H1 (cell line): Measurements from ENCODE around the gene RTN4. TPM values are rescaled to one million over a fixed set of nuclear protein-coding genes. Genes with fewer than 3 reads are reported as not detected.
"Not testable (repeated sequence)": the region's sequence is repeated elsewhere in the genome, so short reads cannot be mapped to it uniquely, and the experiment has no call there.

Experiments
- CTCF ChIA-PET: fragments of 300-600 bp; sonication (Branson Sonifier 250); formaldehyde crosslinking; loops from one replicate; lab custom pipeline; 2021; ENCODE audit not compliant: partially characterized antibody; lab: Charles Lee
- POLR2A ChIA-PET: fragments of 300-600 bp; sonication (Branson Sonifier 250); formaldehyde crosslinking; loops from one replicate; lab custom pipeline; 2021; ENCODE audit warnings: inconsistent platforms; ENCODE audit not compliant: partially characterized antibody; lab: Charles Lee
- DNase-seq, 2 experiments: peaks; one replicate each; pipeline versions ENCODE4 v3.0.0 to v3.0.0-alpha.2; 2010 to 2022; ENCODE audit warnings: low spot score in 2 of 2, low read depth in 1 of 2, mixed read lengths in 1 of 2
- FAIRE-seq: peaks from 2 replicates; lab custom pipeline; 2011; peaks lifted over from hg19 to GRCh38; lab: Jason Lieb, UNC
- H2AFZ ChIP-seq: 2 replicates; pipeline ENCODE4 v1.8.1; 2012; ENCODE audit warnings: low read length, inconsistent platforms
- H2AK5ac ChIP-seq: 2 replicates; pipeline ENCODE4 v1.6.1; 2013; ENCODE audit warnings: low read depth, low read length
- H2BK120ac ChIP-seq: replicated peaks from 2 replicates; pipeline ENCODE3; 2013; ENCODE audit warnings: low read depth, low read length, inconsistent platforms
- H2BK12ac ChIP-seq: 2 replicates; pipeline ENCODE4 v1.6.1; 2013; ENCODE audit warnings: low read depth, low read length
- H2BK15ac ChIP-seq: 2 replicates; pipeline ENCODE4 v1.6.1; 2013; ENCODE audit warnings: low read length
- H2BK20ac ChIP-seq: 2 replicates; pipeline ENCODE4 v1.6.1; 2013; ENCODE audit warnings: low read length
- H2BK5ac ChIP-seq: 2 replicates; pipeline ENCODE4 v1.6.1; 2013; ENCODE audit warnings: low read depth, low read length
- H3K14ac ChIP-seq: 2 replicates; pipeline ENCODE4 v1.6.1; 2013; ENCODE audit warnings: inconsistent platforms; ENCODE audit not compliant: insufficient read length
- H3K18ac ChIP-seq: 2 replicates; pipeline ENCODE4 v1.6.1; 2013; ENCODE audit warnings: low read length; ENCODE audit errors: extremely low read depth
- H3K23ac ChIP-seq: 2 replicates; pipeline ENCODE4 v1.6.1; 2013; ENCODE audit warnings: inconsistent platforms; ENCODE audit not compliant: insufficient read length
- H3K23me2 ChIP-seq: 2 replicates; pipeline ENCODE4 v1.6.1; 2013; ENCODE audit warnings: low read depth, low read length
- H3K27ac ChIP-seq: 2 replicates; pipeline ENCODE4 v1.6.1; 2011; ENCODE audit warnings: low read depth, low read length, inconsistent platforms
- H3K27me3 ChIP-seq, 4 experiments: replicated peaks in 1 of 4; 1 replicate in 1 of 4; 2 replicates in 3 of 4; pipeline versions ENCODE4 v1.6.1 to v1.8.1; 2011 to 2013; ENCODE audit warnings: low read length in 3 of 4, mild to moderate bottlenecking in 3 of 4, inconsistent platforms in 2 of 4, mixed read lengths in 2 of 4, moderate library complexity in 1 of 4; ENCODE audit not compliant: control insufficient read depth in 3 of 4, insufficient read depth in 3 of 4; ENCODE audit errors: extremely low read depth in 1 of 4
- H3K36me3 ChIP-seq, 4 experiments: 2 replicates each; pipeline versions ENCODE4 v1.6.1 to v1.8.1; 2011 to 2013; ENCODE audit warnings: mild to moderate bottlenecking in 4 of 4, low read length in 3 of 4, moderate library complexity in 2 of 4, control low read depth in 1 of 4, inconsistent platforms in 1 of 4; ENCODE audit not compliant: insufficient read depth in 4 of 4, control insufficient read depth in 2 of 4
- H3K4ac ChIP-seq: replicated peaks from 2 replicates; pipeline ENCODE3; 2013; ENCODE audit warnings: low read length, low read depth, mixed read lengths, inconsistent platforms; ENCODE audit not compliant: insufficient read length
- H3K4me1 ChIP-seq, 4 experiments: replicated peaks in 1 of 4; 1 replicate in 1 of 4; 2 replicates in 3 of 4; pipeline versions ENCODE4 v1.6.1 to v1.8.1; 2011 to 2013; ENCODE audit warnings: low read length in 3 of 4, inconsistent platforms in 2 of 4, mixed read lengths in 1 of 4; ENCODE audit not compliant: insufficient read depth in 4 of 4, control insufficient read depth in 3 of 4
- H3K4me2 ChIP-seq, 2 experiments: 2 replicates each; pipeline versions ENCODE4 v1.6.1 to v1.8.1; 2011 to 2013; ENCODE audit warnings: low read depth in 2 of 2, low read length in 2 of 2, control low read depth in 1 of 2, inconsistent platforms in 1 of 2, mild to moderate bottlenecking in 1 of 2; ENCODE audit not compliant: insufficient read depth in 1 of 2
- H3K4me3 ChIP-seq, 4 experiments: fragments of 200-600, 300-600 bp in 1 of 4; sonication (generic), shearing (Covaris generic), sonication (Bioruptor Twin) in 1 of 4; 2 replicates each; pipeline versions ENCODE4 v1.5.1 to v1.8.1; 2011 to 2016; ENCODE audit warnings: low read length in 4 of 4, low read depth in 3 of 4, control low read depth in 2 of 4, inconsistent platforms in 2 of 4, mild to moderate bottlenecking in 2 of 4, mixed read lengths in 1 of 4, moderate library complexity in 1 of 4; ENCODE audit not compliant: insufficient read depth in 2 of 4; ENCODE audit errors: extremely low read depth in 1 of 4
- H3K56ac ChIP-seq: replicated peaks from 2 replicates; pipeline ENCODE3; 2013; ENCODE audit warnings: low read depth, mild to moderate bottlenecking, mixed read lengths, low read length, inconsistent platforms; ENCODE audit not compliant: insufficient read length
- H3K79me1 ChIP-seq: 2 replicates; pipeline ENCODE4 v1.6.1; 2013; ENCODE audit warnings: low read depth, low read length, control low read depth
- H3K79me2 ChIP-seq, 2 experiments: 2 replicates each; pipeline versions ENCODE4 v1.6.1 to v1.8.1; 2012 to 2013; ENCODE audit warnings: low read length in 2 of 2, mild to moderate bottlenecking in 2 of 2, inconsistent platforms in 1 of 2; ENCODE audit not compliant: insufficient read depth in 2 of 2, control insufficient read depth in 1 of 2
- H3K9ac ChIP-seq, 4 experiments: replicated peaks in 1 of 4; 1 replicate in 1 of 4; 2 replicates in 3 of 4; pipeline versions ENCODE4 v1.6.1 to v1.8.1; 2011 to 2013; ENCODE audit warnings: low read depth in 3 of 4, low read length in 3 of 4, control low read depth in 2 of 4, mild to moderate bottlenecking in 2 of 4, moderate library complexity in 2 of 4, inconsistent platforms in 1 of 4; ENCODE audit errors: extremely low read depth in 1 of 4
- H3K9me3 ChIP-seq, 2 experiments: 2 replicates each; pipeline versions ENCODE4 v1.6.1 to v1.8.1; 2012 to 2013; ENCODE audit warnings: mild to moderate bottlenecking in 2 of 2, moderate library complexity in 2 of 2, control low read depth in 1 of 2, inconsistent platforms in 1 of 2, low read depth in 1 of 2, low read length in 1 of 2, mixed read lengths in 1 of 2; ENCODE audit not compliant: insufficient read depth in 2 of 2
- H4K20me1 ChIP-seq, 2 experiments: replicated peaks in 1 of 2; 2 replicates each; pipeline versions ENCODE3 to v1.8.1; 2011 to 2013; ENCODE audit warnings: inconsistent platforms in 2 of 2, low read length in 2 of 2, mild to moderate bottlenecking in 1 of 2; ENCODE audit not compliant: insufficient read depth in 2 of 2, control insufficient read depth in 1 of 2
- H4K5ac ChIP-seq: 2 replicates; pipeline ENCODE4 v1.6.1; 2013; ENCODE audit warnings: low read length, low read depth, mixed read lengths, inconsistent platforms; ENCODE audit not compliant: insufficient read length
- H4K8ac ChIP-seq: 2 replicates; pipeline ENCODE4 v1.8.0; 2013; ENCODE audit warnings: mild to moderate bottlenecking, moderate library complexity, low read length, inconsistent platforms; ENCODE audit not compliant: insufficient read depth; ENCODE audit errors: extremely low read depth
- H4K91ac ChIP-seq: replicated peaks from 2 replicates; pipeline ENCODE3; 2013; ENCODE audit warnings: low read length, mixed read lengths, inconsistent platforms; ENCODE audit not compliant: insufficient read length
- BRCA1 ChIP-seq: IDR thresholded peaks from 2 replicates; pipeline ENCODE4 v1.6.1; 2012; ENCODE audit warnings: low read depth, low read length, improper control_type of control experiment
- CBX5 ChIP-seq: fragments of 300-800, 300-1000 bp; sonication (generic); IDR thresholded peaks from 2 replicates; pipeline ENCODE4 v1.7.1; 2016; ENCODE audit warnings: antibody characterized with exemption, low read length, low read depth
- CHD1 ChIP-seq: IDR thresholded peaks from 2 replicates; pipeline ENCODE4 v1.6.1; 2012; ENCODE audit warnings: low read depth, low read length, improper control_type of control experiment
- CTCF ChIP-seq, 3 experiments: IDR thresholded peaks; 1 replicate in 2 of 3; 2 replicates in 1 of 3; pipeline versions ENCODE4 v1.5.1 to v1.6.1; 2011; ENCODE audit warnings: low read length in 3 of 3, mild to moderate bottlenecking in 3 of 3, inconsistent platforms in 2 of 3, low read depth in 1 of 3, moderate library complexity in 1 of 3; ENCODE audit not compliant: insufficient read depth in 1 of 3; ENCODE audit errors: control extremely low read depth in 1 of 3
- RFX5 ChIP-seq: IDR thresholded peaks from 2 replicates; pipeline ENCODE4 v1.6.1; 2011; ENCODE audit warnings: low read depth, low read length, improper control_type of control experiment, borderline replicate concordance
- WGBS, 2 experiments: shearing (Covaris generic) in 1 of 2; methylation state at CpG; one replicate each; pipeline versions ENCODE4 v1.1.6 to v1.1.7; 2013 to 2015; ENCODE audit warnings: low lambda C conversion rate in 2 of 2, mixed read lengths in 2 of 2, inconsistent platforms in 1 of 2, low coverage in 1 of 2, missing lambda C conversion rate in 1 of 2; ENCODE audit not compliant: insufficient replicate concordance in 2 of 2, insufficient coverage in 1 of 2, insufficient read length in 1 of 2; ENCODE audit errors: extremely low coverage in 1 of 2, missing lambda C conversion rate in 1 of 2; 5-methylcytosine and 5-hydroxymethylcytosine counted together
- polyA plus RNA-seq, 7 experiments: library from polyadenylated mRNA; depleted of rRNA in 3 of 7; stranded (reverse) in 5 of 7; unstranded in 2 of 7; fragments of >200 nt in 5 of 7; fragments of 200-250 nt in 2 of 7; gene quantifications; 1 replicate in 5 of 7; 2 replicates in 1 of 7; 4 replicates in 1 of 7; pipeline versions ENCODE4 v1.2.1 to v1.2.3, GENCODE V29; 2011 to 2013; ENCODE audit warnings: missing spikeins in 2 of 7, mixed read lengths in 2 of 7
- total RNA-seq: library from RNA; stranded (reverse); fragmentation: NEBNext Ultra II Directional; extraction: Animal tissue kit (Norgen Biotek cat#: 25700); gene quantifications from 2 replicates; pipeline ENCODE4 v1.2.1, GENCODE V29; 2021

The RTN4 gene
- total and polyA plus RNA-seq, 2 of the 8 experiments (the other 6 are each of a cell fraction or from before 2014, with no cell fraction given) = 179 to 242 TPM

GRCh38 chr2:55054106-55054875, 4.0 kb upstream of the RTN4 start (continued):
- TF ChIP-seq CHD1 (no peak), RFX5 (no peak), CBX5 (no peak), BRCA1 (no peak), CTCF (IDR thresholded peaks at IDR 0.05; ENCODE audit: control extremely low read depth in 1 of 3, insufficient read depth in 1 of 3, low read depth in 1 of 3, low read length in 3 of 3) (no peak)

- H3K4me2 ChIP-seq, H2BK120ac ChIP-seq, H3K4me1 ChIP-seq, H3K56ac ChIP-seq, H3K18ac ChIP-seq, H3K79me1 ChIP-seq, H3K23me2 ChIP-seq, H3K4me3 ChIP-seq, FAIRE-seq, H4K20me1 ChIP-seq, H3K9me3 ChIP-seq, H2BK20ac ChIP-seq, H3K23ac ChIP-seq, H2AK5ac ChIP-seq, H2BK12ac ChIP-seq, H4K91ac ChIP-seq, H3K27ac ChIP-seq, H3K27me3 ChIP-seq, H4K8ac ChIP-seq, H3K14ac ChIP-seq, POLR2A ChIA-PET, H2BK15ac ChIP-seq, H3K9ac ChIP-seq, DNase-seq, H3K4ac ChIP-seq, H3K36me3 ChIP-seq, H2BK5ac ChIP-seq, H4K5ac ChIP-seq, H2AFZ ChIP-seq: not testable (repeated sequence)
- CTCF ChIA-PET = interaction anchor here (0.8 to 2.1 kb wide), 4 partner anchors 16 to 122 kb away, joined by 3 to 7 read pairs (median 4); no protein-coding TSS in a partner anchor
- peaks cover 6 to 13% of the 10 kb centered on the region in 2 experiments for H3K79me2 ChIP-seq
- 90% methylated on average over 4 of the region's 4 CpGs; no CpG with 5 or more reads in 1 of the 2 experiments for WGBS, 2 experiments
Measured at GRCh38 chr2:55053225-55053624, 3.0 kb upstream of the RTN4 start.
